Panc1 (cell line): ENCODE data around the gene SHF.

Experiments
- SIN3A ChIP-seq: IDR thresholded peaks from 2 replicates; pipeline ENCODE4 v1.6.1; 2012; ENCODE audit warnings: low read depth, mild to moderate bottlenecking, low read length, moderate library complexity, borderline replicate concordance; ENCODE audit not compliant: insufficient read depth
- TF ChIP-seq, protein P1 (sequence below): fragments of 450-650 bp; IDR thresholded peaks from 2 replicates; pipeline ENCODE4 v1.5.1; 2017; ENCODE audit warnings: mild to moderate bottlenecking

DNA sequence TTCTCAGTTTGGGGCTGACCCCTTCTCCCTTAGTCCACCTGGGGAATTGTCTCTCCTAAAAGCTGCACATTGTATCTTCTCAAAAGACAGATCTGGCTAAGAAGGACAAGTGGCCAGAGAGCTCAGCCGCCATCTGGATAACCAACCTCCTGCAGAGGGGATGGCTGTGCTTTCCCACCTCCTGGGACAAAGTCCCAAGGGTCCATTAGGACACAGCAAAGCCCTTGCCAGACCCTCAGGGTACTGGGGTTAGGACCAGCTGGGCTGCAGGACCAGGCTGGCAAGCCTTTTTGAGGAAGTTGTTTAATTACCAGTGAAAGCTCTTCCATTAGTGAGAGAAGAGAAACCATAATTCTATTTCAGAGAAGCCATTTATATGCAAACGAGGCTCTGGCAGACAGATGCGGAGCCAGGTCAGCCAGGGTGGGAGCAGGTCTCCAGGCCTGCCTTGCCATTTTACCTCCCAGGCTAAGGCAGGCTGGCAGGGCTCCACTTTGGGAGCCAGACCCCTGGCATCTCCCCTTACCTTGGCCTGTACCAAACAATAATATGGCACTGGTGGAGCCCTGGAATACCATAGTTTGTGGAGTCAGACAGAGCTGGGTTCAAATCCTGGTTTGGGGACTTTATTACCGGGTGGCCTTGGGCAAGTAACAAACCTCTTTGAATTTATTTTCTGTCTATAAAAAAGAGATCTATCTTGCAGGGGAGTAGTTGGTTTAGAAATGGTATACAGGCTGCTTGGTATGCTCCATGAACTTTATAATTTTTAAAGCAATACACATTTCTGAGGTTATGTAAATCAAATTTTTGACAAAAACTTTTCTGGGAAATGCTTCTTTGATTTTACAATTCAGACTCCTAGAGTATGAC, 17.9 kb downstream of the SHF start:
- TF ChIP-seq, protein P1, sequence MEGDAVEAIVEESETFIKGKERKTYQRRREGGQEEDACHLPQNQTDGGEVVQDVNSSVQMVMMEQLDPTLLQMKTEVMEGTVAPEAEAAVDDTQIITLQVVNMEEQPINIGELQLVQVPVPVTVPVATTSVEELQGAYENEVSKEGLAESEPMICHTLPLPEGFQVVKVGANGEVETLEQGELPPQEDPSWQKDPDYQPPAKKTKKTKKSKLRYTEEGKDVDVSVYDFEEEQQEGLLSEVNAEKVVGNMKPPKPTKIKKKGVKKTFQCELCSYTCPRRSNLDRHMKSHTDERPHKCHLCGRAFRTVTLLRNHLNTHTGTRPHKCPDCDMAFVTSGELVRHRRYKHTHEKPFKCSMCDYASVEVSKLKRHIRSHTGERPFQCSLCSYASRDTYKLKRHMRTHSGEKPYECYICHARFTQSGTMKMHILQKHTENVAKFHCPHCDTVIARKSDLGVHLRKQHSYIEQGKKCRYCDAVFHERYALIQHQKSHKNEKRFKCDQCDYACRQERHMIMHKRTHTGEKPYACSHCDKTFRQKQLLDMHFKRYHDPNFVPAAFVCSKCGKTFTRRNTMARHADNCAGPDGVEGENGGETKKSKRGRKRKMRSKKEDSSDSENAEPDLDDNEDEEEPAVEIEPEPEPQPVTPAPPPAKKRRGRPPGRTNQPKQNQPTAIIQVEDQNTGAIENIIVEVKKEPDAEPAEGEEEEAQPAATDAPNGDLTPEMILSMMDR: no peak
- TF ChIP-seq SIN3A: no peak
